H1 (cell line): ENCODE results near the gene RNF224. TPM values are rescaled to one million over a fixed set of nuclear protein-coding genes. Genes with fewer than 3 reads are reported as not detected.

Experiments
- CTCF ChIA-PET: fragments of 300-600 bp; sonication (Branson Sonifier 250); formaldehyde crosslinking; loops from one replicate; lab custom pipeline; 2021; ENCODE audit not compliant: partially characterized antibody; lab: Charles Lee
- POLR2A ChIA-PET: fragments of 300-600 bp; sonication (Branson Sonifier 250); formaldehyde crosslinking; loops from one replicate; lab custom pipeline; 2021; ENCODE audit warnings: inconsistent platforms; ENCODE audit not compliant: partially characterized antibody; lab: Charles Lee
- DNase-seq, 2 experiments: peaks; one replicate each; pipeline versions ENCODE4 v3.0.0 to v3.0.0-alpha.2; 2010 to 2022; ENCODE audit warnings: low spot score in 2 of 2, low read depth in 1 of 2, mixed read lengths in 1 of 2
- FAIRE-seq: peaks from 2 replicates; lab custom pipeline; 2011; peaks lifted over from hg19 to GRCh38; lab: Jason Lieb, UNC
- H2AFZ ChIP-seq: 2 replicates; pipeline ENCODE4 v1.8.1; 2012; ENCODE audit warnings: low read length, inconsistent platforms
- H2AK5ac ChIP-seq: 2 replicates; pipeline ENCODE4 v1.6.1; 2013; ENCODE audit warnings: low read depth, low read length
- H2BK120ac ChIP-seq: replicated peaks from 2 replicates; pipeline ENCODE3; 2013; ENCODE audit warnings: low read depth, low read length, inconsistent platforms
- H2BK12ac ChIP-seq: 2 replicates; pipeline ENCODE4 v1.6.1; 2013; ENCODE audit warnings: low read depth, low read length
- H2BK15ac ChIP-seq: 2 replicates; pipeline ENCODE4 v1.6.1; 2013; ENCODE audit warnings: low read length
- H2BK20ac ChIP-seq: 2 replicates; pipeline ENCODE4 v1.6.1; 2013; ENCODE audit warnings: low read length
- H2BK5ac ChIP-seq: 2 replicates; pipeline ENCODE4 v1.6.1; 2013; ENCODE audit warnings: low read depth, low read length
- H3K14ac ChIP-seq: 2 replicates; pipeline ENCODE4 v1.6.1; 2013; ENCODE audit warnings: inconsistent platforms; ENCODE audit not compliant: insufficient read length
- H3K18ac ChIP-seq: 2 replicates; pipeline ENCODE4 v1.6.1; 2013; ENCODE audit warnings: low read length; ENCODE audit errors: extremely low read depth
- H3K23ac ChIP-seq: 2 replicates; pipeline ENCODE4 v1.6.1; 2013; ENCODE audit warnings: inconsistent platforms; ENCODE audit not compliant: insufficient read length
- H3K23me2 ChIP-seq: 2 replicates; pipeline ENCODE4 v1.6.1; 2013; ENCODE audit warnings: low read depth, low read length
- H3K27ac ChIP-seq: 2 replicates; pipeline ENCODE4 v1.6.1; 2011; ENCODE audit warnings: low read depth, low read length, inconsistent platforms
- H3K27me3 ChIP-seq, 4 experiments: replicated peaks in 1 of 4; 1 replicate in 1 of 4; 2 replicates in 3 of 4; pipeline versions ENCODE4 v1.6.1 to v1.8.1; 2011 to 2013; ENCODE audit warnings: low read length in 3 of 4, mild to moderate bottlenecking in 3 of 4, inconsistent platforms in 2 of 4, mixed read lengths in 2 of 4, moderate library complexity in 1 of 4; ENCODE audit not compliant: control insufficient read depth in 3 of 4, insufficient read depth in 3 of 4; ENCODE audit errors: extremely low read depth in 1 of 4
- H3K36me3 ChIP-seq, 4 experiments: 2 replicates each; pipeline versions ENCODE4 v1.6.1 to v1.8.1; 2011 to 2013; ENCODE audit warnings: mild to moderate bottlenecking in 4 of 4, low read length in 3 of 4, moderate library complexity in 2 of 4, control low read depth in 1 of 4, inconsistent platforms in 1 of 4; ENCODE audit not compliant: insufficient read depth in 4 of 4, control insufficient read depth in 2 of 4
- H3K4ac ChIP-seq: replicated peaks from 2 replicates; pipeline ENCODE3; 2013; ENCODE audit warnings: low read length, low read depth, mixed read lengths, inconsistent platforms; ENCODE audit not compliant: insufficient read length
- H3K4me1 ChIP-seq, 4 experiments: replicated peaks in 1 of 4; 1 replicate in 1 of 4; 2 replicates in 3 of 4; pipeline versions ENCODE4 v1.6.1 to v1.8.1; 2011 to 2013; ENCODE audit warnings: low read length in 3 of 4, inconsistent platforms in 2 of 4, mixed read lengths in 1 of 4; ENCODE audit not compliant: insufficient read depth in 4 of 4, control insufficient read depth in 3 of 4
- H3K4me2 ChIP-seq, 2 experiments: 2 replicates each; pipeline versions ENCODE4 v1.6.1 to v1.8.1; 2011 to 2013; ENCODE audit warnings: low read depth in 2 of 2, low read length in 2 of 2, control low read depth in 1 of 2, inconsistent platforms in 1 of 2, mild to moderate bottlenecking in 1 of 2; ENCODE audit not compliant: insufficient read depth in 1 of 2
- H3K4me3 ChIP-seq, 4 experiments: fragments of 200-600, 300-600 bp in 1 of 4; sonication (generic), shearing (Covaris generic), sonication (Bioruptor Twin) in 1 of 4; 2 replicates each; pipeline versions ENCODE4 v1.5.1 to v1.8.1; 2011 to 2016; ENCODE audit warnings: low read length in 4 of 4, low read depth in 3 of 4, control low read depth in 2 of 4, inconsistent platforms in 2 of 4, mild to moderate bottlenecking in 2 of 4, mixed read lengths in 1 of 4, moderate library complexity in 1 of 4; ENCODE audit not compliant: insufficient read depth in 2 of 4; ENCODE audit errors: extremely low read depth in 1 of 4
- H3K56ac ChIP-seq: replicated peaks from 2 replicates; pipeline ENCODE3; 2013; ENCODE audit warnings: low read depth, mild to moderate bottlenecking, mixed read lengths, low read length, inconsistent platforms; ENCODE audit not compliant: insufficient read length
- H3K79me1 ChIP-seq: 2 replicates; pipeline ENCODE4 v1.6.1; 2013; ENCODE audit warnings: low read depth, low read length, control low read depth
- H3K79me2 ChIP-seq, 2 experiments: 2 replicates each; pipeline versions ENCODE4 v1.6.1 to v1.8.1; 2012 to 2013; ENCODE audit warnings: low read length in 2 of 2, mild to moderate bottlenecking in 2 of 2, inconsistent platforms in 1 of 2; ENCODE audit not compliant: insufficient read depth in 2 of 2, control insufficient read depth in 1 of 2
- H3K9ac ChIP-seq, 4 experiments: replicated peaks in 1 of 4; 1 replicate in 1 of 4; 2 replicates in 3 of 4; pipeline versions ENCODE4 v1.6.1 to v1.8.1; 2011 to 2013; ENCODE audit warnings: low read depth in 3 of 4, low read length in 3 of 4, control low read depth in 2 of 4, mild to moderate bottlenecking in 2 of 4, moderate library complexity in 2 of 4, inconsistent platforms in 1 of 4; ENCODE audit errors: extremely low read depth in 1 of 4
- H3K9me3 ChIP-seq, 2 experiments: 2 replicates each; pipeline versions ENCODE4 v1.6.1 to v1.8.1; 2012 to 2013; ENCODE audit warnings: mild to moderate bottlenecking in 2 of 2, moderate library complexity in 2 of 2, control low read depth in 1 of 2, inconsistent platforms in 1 of 2, low read depth in 1 of 2, low read length in 1 of 2, mixed read lengths in 1 of 2; ENCODE audit not compliant: insufficient read depth in 2 of 2
- H4K20me1 ChIP-seq, 2 experiments: replicated peaks in 1 of 2; 2 replicates each; pipeline versions ENCODE3 to v1.8.1; 2011 to 2013; ENCODE audit warnings: inconsistent platforms in 2 of 2, low read length in 2 of 2, mild to moderate bottlenecking in 1 of 2; ENCODE audit not compliant: insufficient read depth in 2 of 2, control insufficient read depth in 1 of 2
- H4K5ac ChIP-seq: 2 replicates; pipeline ENCODE4 v1.6.1; 2013; ENCODE audit warnings: low read length, low read depth, mixed read lengths, inconsistent platforms; ENCODE audit not compliant: insufficient read length
- H4K8ac ChIP-seq: 2 replicates; pipeline ENCODE4 v1.8.0; 2013; ENCODE audit warnings: mild to moderate bottlenecking, moderate library complexity, low read length, inconsistent platforms; ENCODE audit not compliant: insufficient read depth; ENCODE audit errors: extremely low read depth
- H4K91ac ChIP-seq: replicated peaks from 2 replicates; pipeline ENCODE3; 2013; ENCODE audit warnings: low read length, mixed read lengths, inconsistent platforms; ENCODE audit not compliant: insufficient read length
- BCL11A ChIP-seq, 2 experiments: IDR thresholded peaks; one replicate each; pipeline ENCODE4 v1.6.1; 2011; ENCODE audit warnings: low read depth in 2 of 2, low read length in 2 of 2, mild to moderate bottlenecking in 2 of 2
- CBX5 ChIP-seq: fragments of 300-800, 300-1000 bp; sonication (generic); IDR thresholded peaks from 2 replicates; pipeline ENCODE4 v1.7.1; 2016; ENCODE audit warnings: antibody characterized with exemption, low read length, low read depth
- JUND ChIP-seq: IDR thresholded peaks from 2 replicates; pipeline ENCODE4 v1.6.1; 2011; ENCODE audit warnings: mild to moderate bottlenecking, improper control_type of control experiment, low read length
- KDM1A ChIP-seq: fragments of 200-600, 300-600 bp; sonication (generic); IDR thresholded peaks from 2 replicates; pipeline ENCODE4 v1.7.1; 2016; ENCODE audit warnings: mild to moderate bottlenecking, low read length, borderline replicate concordance
- KDM4A ChIP-seq: IDR thresholded peaks from one replicate; pipeline ENCODE4 v1.7.1; 2012; ENCODE audit warnings: low read depth, mild to moderate bottlenecking, moderate library complexity, low read length, inconsistent platforms; ENCODE audit not compliant: severe bottlenecking
- KDM5A ChIP-seq: fragments of 200-600 bp; IDR thresholded peaks from 2 replicates; pipeline ENCODE4 v1.7.1; 2012; ENCODE audit warnings: mild to moderate bottlenecking, low read length, inconsistent platforms, mixed read lengths
- MAFK ChIP-seq: IDR thresholded peaks from 2 replicates; pipeline ENCODE4 v1.6.1; 2012; ENCODE audit warnings: low read depth, mild to moderate bottlenecking, improper control_type of control experiment, low read length
- NRF1 ChIP-seq: IDR thresholded peaks from 2 replicates; pipeline ENCODE4 v1.6.1; 2011; ENCODE audit warnings: mild to moderate bottlenecking, low read depth, low read length, improper control_type of control experiment
- RNF2 ChIP-seq: fragments of 200-900, 300-1000 bp; sonication (generic); IDR thresholded peaks from 2 replicates; pipeline ENCODE4 v1.7.1; 2016; ENCODE audit warnings: borderline replicate concordance, low read depth, mild to moderate bottlenecking, antibody characterized with exemption, low read length; ENCODE audit not compliant: poor library complexity, severe bottlenecking; ENCODE audit errors: missing control alignments
- SP1 ChIP-seq: IDR thresholded peaks from 2 replicates; pipeline ENCODE4 v1.6.1; 2011; ENCODE audit warnings: low read depth, low read length
- SP2 ChIP-seq: IDR thresholded peaks from 2 replicates; pipeline ENCODE4 v1.6.1; 2012; ENCODE audit warnings: mild to moderate bottlenecking, low read length, inconsistent platforms
- WGBS, 2 experiments: shearing (Covaris generic) in 1 of 2; methylation state at CpG; one replicate each; pipeline versions ENCODE4 v1.1.6 to v1.1.7; 2013 to 2015; ENCODE audit warnings: low lambda C conversion rate in 2 of 2, mixed read lengths in 2 of 2, inconsistent platforms in 1 of 2, low coverage in 1 of 2, missing lambda C conversion rate in 1 of 2; ENCODE audit not compliant: insufficient replicate concordance in 2 of 2, insufficient coverage in 1 of 2, insufficient read length in 1 of 2; ENCODE audit errors: extremely low coverage in 1 of 2, missing lambda C conversion rate in 1 of 2; 5-methylcytosine and 5-hydroxymethylcytosine counted together
- polyA plus RNA-seq, 7 experiments: library from polyadenylated mRNA; depleted of rRNA in 3 of 7; stranded (reverse) in 5 of 7; unstranded in 2 of 7; fragments of >200 nt in 5 of 7; fragments of 200-250 nt in 2 of 7; gene quantifications; 1 replicate in 5 of 7; 2 replicates in 1 of 7; 4 replicates in 1 of 7; pipeline versions ENCODE4 v1.2.1 to v1.2.3, GENCODE V29; 2011 to 2013; ENCODE audit warnings: missing spikeins in 2 of 7, mixed read lengths in 2 of 7
- total RNA-seq: library from RNA; stranded (reverse); fragmentation: NEBNext Ultra II Directional; extraction: Animal tissue kit (Norgen Biotek cat#: 25700); gene quantifications from 2 replicates; pipeline ENCODE4 v1.2.1, GENCODE V29; 2021

The RNF224 gene
- total and polyA plus RNA-seq, 2 of the 8 experiments (the other 6 are each of a cell fraction or from before 2014, with no cell fraction given): 0.24 TPM; not detected in 1

- Histone ChIP-seq H3K9me3 (no peaks in the 10 kb centered on the region), H3K4me2 (peak within 1 kb of the TSS; percentile 83 to 99), H3K27ac (peak within 1 kb of the TSS; percentile 57; the same call in 1 of the 2 replicates), H3K4me1 (peaks cover 0 to 17% (median 6%) of the 10 kb centered on the region in 4 experiments; a peak in 5 of 7 replicates), H3K79me2 (peaks cover 0 to 30% of the 10 kb centered on the region in 2 experiments; a peak in 2 of 4 replicates), H3K18ac (peak within 1 kb of the TSS; percentile 78; the same call in 1 of the 2 replicates), H2BK15ac (no peak within 1 kb of the TSS), H2BK12ac (no peak within 1 kb of the TSS), H4K91ac (no peak within 1 kb of the TSS), H2BK120ac (no peak within 1 kb of the TSS), H2BK5ac (peak within 1 kb of the TSS; percentile 68; the same call in 1 of the 2 replicates), H3K9ac (peak within 1 kb of the TSS; percentile 37 to 84 (median 79)), H3K36me3 (peaks cover 1 to 7% (median 3%) of the 10 kb centered on the region in 4 experiments; a peak in 5 of 8 replicates), H3K23ac (no peak within 1 kb of the TSS), H3K4ac (peak within 1 kb of the TSS; percentile 4), H3K4me3 (peak within 1 kb of the TSS; percentile 71 to 92 (median 82)), H2BK20ac (no peak within 1 kb of the TSS), H3K56ac (peak within 1 kb of the TSS; percentile 69), H3K27me3 (no peaks in the 10 kb centered on the region; a peak in 1 of 7 replicates), H4K5ac (peak within 1 kb of the TSS; percentile 69), H2AFZ (no peak within 1 kb of the TSS), H3K14ac (no peak within 1 kb of the TSS), H4K20me1 (peaks cover 11 to 27% of the 10 kb centered on the region in 2 experiments), H2AK5ac (no peak within 1 kb of the TSS; the same call in 1 of the 2 replicates), H3K23me2 (peaks cover 8% of the 10 kb centered on the region; the same call in 1 of the 2 replicates), H4K8ac (peak within 1 kb of the TSS; percentile 96), H3K79me1 (peaks cover 9% of the 10 kb centered on the region; the same call in 1 of the 2 replicates)
- WGBS, 2 experiments: 2% methylated on average over 68 of the region's 98 CpGs; no CpG with 5 or more reads in 1 of the 2 experiments
- DNase-seq (peak; percentile 80 to 98), FAIRE-seq (no peak)
- CTCF ChIA-PET: interaction anchor here (0.6 to 14.0 kb wide), 23 partner anchors 9 to 388 kb away, joined by 3 to 204 read pairs (median 4); partner anchors contain the start of genes CYSRT1, LRRC26, NDOR1 and NELFB
- POLR2A ChIA-PET: interaction anchor here (0.6 to 11.0 kb wide), 22 partner anchors 9 to 121 kb away, joined by 3 to 107 read pairs (median 4); partner anchors contain the start of genes CYSRT1, NDOR1, RNF208 and RNF224
- TF ChIP-seq SP1 (peak; percentile 73), KDM4A (peak; percentile 100), JUND (peak; percentile 78), BCL11A (IDR thresholded peaks at IDR 0.05; ENCODE audit: low read depth in 2 of 2, low read length in 2 of 2) (no peak), SP2 (no peak), NRF1 (peak; percentile 76), KDM5A (peak; percentile 99), MAFK (no peak), KDM1A (no peak), CBX5 (no peak), RNF2 (no peak)
Measured at GRCh38 chr9:137188490-137189296, 38.6 kb upstream of the RNF224 start, which contains the start of the genes ANAPC2 and SSNA1. TSS of gene ANAPC2 (minus strand) at chr9:137188560. CDS start at chr9:137188532, 28 bp downstream. TSS of gene SSNA1 (plus strand) at chr9:137188676. CDS start at chr9:137188727, 51 bp downstream.
